Kidney (tissue), 14 donors: ENCODE measurements around the gene SLC5A10. TPM values are rescaled to one million over a fixed set of nuclear protein-coding genes. Genes with fewer than 3 reads are reported as not detected.

Source experiments
- DNase-seq, 5 donors: peaks; one replicate each; pipeline ENCODE4 v3.0.0-alpha.2; 2013 to 2020
- FAIRE-seq: peaks from 2 replicates; lab custom pipeline; 2012; peaks lifted over from hg19 to GRCh38; lab: Jason Lieb, UNC
- H3K27ac ChIP-seq, 2 donors: one replicate each; pipeline ENCODE4 v1.7.0; 2013; ENCODE audit warnings: low read depth in 2 of 2, low read length in 2 of 2, inconsistent platforms in 1 of 2
- H3K27me3 ChIP-seq: one replicate; pipeline ENCODE4 v1.7.1; 2013; ENCODE audit warnings: low read length, inconsistent platforms; ENCODE audit not compliant: control insufficient read depth, insufficient read depth
- H3K36me3 ChIP-seq, 3 donors: one replicate each; pipeline versions ENCODE4 v1.7.0 to v1.7.1; 2013; ENCODE audit warnings: low read length in 3 of 3, control low read depth in 1 of 3, inconsistent platforms in 1 of 3; ENCODE audit not compliant: insufficient read depth in 3 of 3, control insufficient read depth in 2 of 3
- H3K4me1 ChIP-seq, 3 donors: one replicate each; pipeline versions ENCODE4 v1.7.0 to v1.7.1; 2013; ENCODE audit warnings: low read length in 3 of 3, inconsistent platforms in 1 of 3, low read depth in 1 of 3; ENCODE audit not compliant: control insufficient read depth in 2 of 3, insufficient read depth in 2 of 3
- H3K4me3 ChIP-seq, 3 donors: one replicate each; pipeline versions ENCODE4 v1.7.0 to v1.8.1; 2013; ENCODE audit warnings: low read length in 3 of 3, control low read depth in 1 of 3, inconsistent platforms in 1 of 3
- H3K9ac ChIP-seq, 3 donors: one replicate each; pipeline versions ENCODE4 v1.7.0 to v1.7.1; 2013; ENCODE audit warnings: low read length in 3 of 3, control low read depth in 1 of 3, inconsistent platforms in 1 of 3
- H3K9me3 ChIP-seq, 3 donors: one replicate each; pipeline versions ENCODE4 v1.7.0 to v1.7.1; 2013; ENCODE audit warnings: low read length in 3 of 3, control low read depth in 1 of 3, inconsistent platforms in 1 of 3; ENCODE audit not compliant: control insufficient read depth in 2 of 3, insufficient read depth in 1 of 3
- intact Hi-C: fragments of 100-400 bp; cut with DNase I; formaldehyde crosslinking; loops from one replicate; pipeline ENCODE4 v1.11.1; 2022
- polyA plus RNA-seq: library from polyadenylated mRNA; stranded (reverse); fragments of 350-450 nt; fragmentation: Illumina TruSeq; extraction: RNeasy Lipid Tissue Mini Kit (QIAGEN cat#74804); gene quantifications from one replicate; pipeline ENCODE4 v1.2.3, GENCODE V29; 2014; ENCODE audit warnings: low read depth, low replicate concordance; ENCODE audit not compliant: insufficient read depth
- total RNA-seq: library from RNA; stranded (reverse); fragmentation: NEBNext Ultra II Directional; extraction: Animal tissue kit (Norgen Biotek cat#: 25700); gene quantifications from one replicate; pipeline ENCODE4 v1.2.1, GENCODE V29; 2021
- TF ChIP-seq, protein P1 (sequence below): IDR thresholded peaks from 3 replicates; pipeline ENCODE4 v1.5.1; 2012; ENCODE audit warnings: mild to moderate bottlenecking, moderate library complexity, borderline replicate concordance; ENCODE audit not compliant: insufficient read depth; ENCODE audit errors: extremely low read depth
- donor health status: control.
- donor health status: control.
- donor health status: control.
- donor health status: control.
- donor health status: control.
- donor health status: DM: yes; HTN: yes; CAD: no.
- donor health status: Normal renal cell carcinoma (clear cell type).

Gene SLC5A10
- total and polyA plus RNA-seq, 2 donors from 2014 or later, result 9.7 to 16.5 TPM

DNA sequence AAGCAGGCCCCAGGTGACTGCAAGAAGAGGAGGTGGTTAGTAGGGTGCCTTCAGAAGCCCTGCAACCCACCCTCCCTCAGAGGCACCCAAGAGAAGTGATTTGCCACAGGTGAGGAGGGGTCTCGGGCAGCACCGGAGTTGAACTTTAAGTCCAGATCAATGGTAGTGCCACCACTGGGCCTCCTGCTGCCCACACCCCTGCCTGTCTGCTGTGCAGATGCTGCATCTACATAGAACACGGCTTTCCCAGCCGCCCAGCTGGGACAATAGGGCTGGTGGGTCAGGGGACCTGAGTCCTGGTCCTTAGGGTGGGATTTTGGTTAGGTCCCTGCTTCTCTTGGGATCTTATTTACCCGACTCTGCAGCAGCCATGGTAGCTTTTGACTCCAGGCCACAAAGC, 70.2 kb downstream of the SLC5A10 start:
- Histone ChIP-seq H3K27me3 (no peaks in the 10 kb centered on the region), H3K36me3 (no peaks in the 10 kb centered on the region), H3K9ac (no peak overlapping the region), H3K9me3 (no peaks in the 10 kb centered on the region), H3K4me1 (no peaks in the 10 kb centered on the region), H3K27ac (no peak overlapping the region), H3K4me3 (no peak overlapping the region)
- DNase-seq, result peak in 1 of 5 donors; percentile 55
- no peak for FAIRE-seq
- TF ChIP-seq, protein P1, sequence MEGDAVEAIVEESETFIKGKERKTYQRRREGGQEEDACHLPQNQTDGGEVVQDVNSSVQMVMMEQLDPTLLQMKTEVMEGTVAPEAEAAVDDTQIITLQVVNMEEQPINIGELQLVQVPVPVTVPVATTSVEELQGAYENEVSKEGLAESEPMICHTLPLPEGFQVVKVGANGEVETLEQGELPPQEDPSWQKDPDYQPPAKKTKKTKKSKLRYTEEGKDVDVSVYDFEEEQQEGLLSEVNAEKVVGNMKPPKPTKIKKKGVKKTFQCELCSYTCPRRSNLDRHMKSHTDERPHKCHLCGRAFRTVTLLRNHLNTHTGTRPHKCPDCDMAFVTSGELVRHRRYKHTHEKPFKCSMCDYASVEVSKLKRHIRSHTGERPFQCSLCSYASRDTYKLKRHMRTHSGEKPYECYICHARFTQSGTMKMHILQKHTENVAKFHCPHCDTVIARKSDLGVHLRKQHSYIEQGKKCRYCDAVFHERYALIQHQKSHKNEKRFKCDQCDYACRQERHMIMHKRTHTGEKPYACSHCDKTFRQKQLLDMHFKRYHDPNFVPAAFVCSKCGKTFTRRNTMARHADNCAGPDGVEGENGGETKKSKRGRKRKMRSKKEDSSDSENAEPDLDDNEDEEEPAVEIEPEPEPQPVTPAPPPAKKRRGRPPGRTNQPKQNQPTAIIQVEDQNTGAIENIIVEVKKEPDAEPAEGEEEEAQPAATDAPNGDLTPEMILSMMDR, result no peak
- intact Hi-C loops, result no loop called here

DNA sequence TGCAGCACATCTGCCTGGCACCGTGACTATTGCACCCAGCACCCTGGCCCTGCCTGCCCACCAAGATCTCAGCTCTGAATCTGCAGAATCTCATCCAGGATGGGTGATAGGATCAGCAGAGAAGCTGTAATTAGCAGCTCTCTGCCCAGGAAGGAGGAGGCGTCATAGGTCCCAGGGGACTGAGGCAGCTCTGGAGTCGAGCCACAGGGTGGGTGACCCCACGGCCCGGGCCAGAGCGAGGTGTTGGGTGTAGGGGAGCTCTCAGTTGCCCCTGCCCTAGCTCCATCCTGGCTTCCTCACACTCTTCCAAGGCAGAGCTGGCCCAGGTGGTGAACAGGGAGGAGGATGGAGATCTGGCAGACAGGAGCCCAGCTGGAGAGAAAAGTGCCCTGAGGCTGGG, 70.8 kb downstream of the SLC5A10 start:
- Histone ChIP-seq H3K27me3 (no peaks in the 10 kb centered on the region), H3K9me3 (no peaks in the 10 kb centered on the region), H3K9ac (no peak overlapping the region), H3K4me1 (no peaks in the 10 kb centered on the region), H3K4me3 (no peak overlapping the region), H3K36me3 (no peaks in the 10 kb centered on the region), H3K27ac (no peak overlapping the region)
- FAIRE-seq, result no peak
- peak in 1 of 5 donors; percentile 72 for DNase-seq
- TF ChIP-seq, protein P1, result no peak
- intact Hi-C loops, result no loop called here

DNA sequence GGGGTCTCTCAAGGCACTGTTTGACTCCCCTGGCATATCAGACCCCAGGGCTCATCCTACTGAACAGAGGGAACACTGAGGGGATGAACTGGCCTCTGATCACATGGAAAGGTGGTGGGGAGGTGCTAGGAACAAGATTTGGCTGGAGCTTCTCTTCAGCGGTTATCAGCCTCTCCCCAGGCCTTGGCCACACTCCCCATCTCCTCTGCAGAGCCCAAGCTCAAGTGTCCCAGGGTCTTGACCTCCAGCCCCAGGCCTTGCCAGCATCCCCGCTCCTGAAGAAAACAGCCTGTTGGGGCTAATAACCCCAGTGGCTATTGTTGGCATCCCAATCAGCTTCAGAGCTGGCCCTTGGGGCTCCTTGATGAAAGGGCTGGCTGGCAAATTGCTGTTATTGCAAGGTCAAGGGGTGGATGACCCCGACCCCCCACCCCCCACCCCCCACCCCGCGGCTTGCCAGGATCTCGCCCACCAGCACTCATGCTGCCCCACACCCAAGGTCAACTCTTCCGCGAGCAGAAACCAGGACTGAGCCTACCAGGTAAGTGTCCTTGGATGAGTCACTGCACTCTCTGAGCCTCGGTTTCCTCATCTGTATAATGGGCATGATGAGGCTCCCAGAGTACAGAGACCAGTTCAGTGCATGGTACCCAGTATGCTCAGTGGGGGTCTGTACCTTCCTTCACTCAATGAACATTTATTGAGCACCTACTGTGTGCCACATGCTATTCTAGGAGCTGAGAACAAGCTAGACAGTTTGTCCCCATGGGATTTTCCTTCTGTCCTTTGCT, 71.4 kb downstream of the SLC5A10 start:
- TF ChIP-seq, protein P1, result no peak
- Histone ChIP-seq H3K9me3 (no peaks in the 10 kb centered on the region), H3K4me1 (no peaks in the 10 kb centered on the region), H3K27ac (no peak overlapping the region), H3K9ac (no peak overlapping the region), H3K27me3 (no peaks in the 10 kb centered on the region), H3K36me3 (no peaks in the 10 kb centered on the region), H3K4me3 (no peak overlapping the region)
- intact Hi-C loops, result no loop called here
- DNase-seq, result peak in 1 of 5 donors; percentile 30
- no peak for FAIRE-seq
